GM12873 (cell line): ENCODE results near the gene SLC13A4.

Experiments used
- TF ChIP-seq, protein P1 (sequence below): IDR thresholded peaks from 2 replicates; pipeline ENCODE4 v1.5.1; 2012; ENCODE audit warnings: low read depth, mild to moderate bottlenecking, moderate library complexity, low read length, control low read depth; ENCODE audit not compliant: insufficient read depth; ENCODE audit errors: missing control alignments

SLC13A4 gene

GRCh38 chr7:135723411-135723810, 4.6 kb downstream of the SLC13A4 start:
- TF ChIP-seq, protein P1, sequence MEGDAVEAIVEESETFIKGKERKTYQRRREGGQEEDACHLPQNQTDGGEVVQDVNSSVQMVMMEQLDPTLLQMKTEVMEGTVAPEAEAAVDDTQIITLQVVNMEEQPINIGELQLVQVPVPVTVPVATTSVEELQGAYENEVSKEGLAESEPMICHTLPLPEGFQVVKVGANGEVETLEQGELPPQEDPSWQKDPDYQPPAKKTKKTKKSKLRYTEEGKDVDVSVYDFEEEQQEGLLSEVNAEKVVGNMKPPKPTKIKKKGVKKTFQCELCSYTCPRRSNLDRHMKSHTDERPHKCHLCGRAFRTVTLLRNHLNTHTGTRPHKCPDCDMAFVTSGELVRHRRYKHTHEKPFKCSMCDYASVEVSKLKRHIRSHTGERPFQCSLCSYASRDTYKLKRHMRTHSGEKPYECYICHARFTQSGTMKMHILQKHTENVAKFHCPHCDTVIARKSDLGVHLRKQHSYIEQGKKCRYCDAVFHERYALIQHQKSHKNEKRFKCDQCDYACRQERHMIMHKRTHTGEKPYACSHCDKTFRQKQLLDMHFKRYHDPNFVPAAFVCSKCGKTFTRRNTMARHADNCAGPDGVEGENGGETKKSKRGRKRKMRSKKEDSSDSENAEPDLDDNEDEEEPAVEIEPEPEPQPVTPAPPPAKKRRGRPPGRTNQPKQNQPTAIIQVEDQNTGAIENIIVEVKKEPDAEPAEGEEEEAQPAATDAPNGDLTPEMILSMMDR, result no peak

DNA sequence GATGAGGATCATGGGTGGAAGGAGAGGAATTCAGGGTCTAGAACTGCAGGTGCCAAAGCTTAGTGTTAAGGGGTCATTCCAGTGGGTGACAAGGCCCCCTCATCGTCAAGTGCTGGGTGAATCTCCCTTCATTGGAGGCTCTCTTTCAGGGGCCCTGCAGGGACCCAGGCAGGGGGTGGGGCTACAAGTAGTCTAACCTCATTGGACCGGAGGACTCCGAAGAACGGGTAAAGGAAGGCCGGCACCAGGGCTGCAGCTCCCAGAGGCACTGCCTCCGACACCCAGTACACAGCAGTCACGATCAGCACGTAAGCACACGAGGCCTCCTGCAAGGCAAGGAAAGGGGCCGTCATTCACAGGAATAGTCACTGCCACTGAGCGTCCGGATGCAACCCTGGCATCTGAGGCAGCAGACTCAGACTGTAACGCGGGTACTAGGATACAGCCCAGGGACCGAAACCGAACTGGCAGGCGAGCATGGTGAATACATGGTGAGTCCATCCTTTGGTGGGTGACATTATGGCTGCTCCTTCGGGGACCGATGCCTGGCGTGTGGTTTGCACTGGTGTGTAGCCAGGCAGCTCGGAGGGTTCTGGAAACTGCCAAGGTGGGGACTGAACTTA, 6.7 kb downstream of the SLC13A4 start:
- TF ChIP-seq, protein P1, result no peak

GRCh38 chr7:135719688-135720087, 8.3 kb downstream of the SLC13A4 start:
- TF ChIP-seq, protein P1, result no peak

DNA sequence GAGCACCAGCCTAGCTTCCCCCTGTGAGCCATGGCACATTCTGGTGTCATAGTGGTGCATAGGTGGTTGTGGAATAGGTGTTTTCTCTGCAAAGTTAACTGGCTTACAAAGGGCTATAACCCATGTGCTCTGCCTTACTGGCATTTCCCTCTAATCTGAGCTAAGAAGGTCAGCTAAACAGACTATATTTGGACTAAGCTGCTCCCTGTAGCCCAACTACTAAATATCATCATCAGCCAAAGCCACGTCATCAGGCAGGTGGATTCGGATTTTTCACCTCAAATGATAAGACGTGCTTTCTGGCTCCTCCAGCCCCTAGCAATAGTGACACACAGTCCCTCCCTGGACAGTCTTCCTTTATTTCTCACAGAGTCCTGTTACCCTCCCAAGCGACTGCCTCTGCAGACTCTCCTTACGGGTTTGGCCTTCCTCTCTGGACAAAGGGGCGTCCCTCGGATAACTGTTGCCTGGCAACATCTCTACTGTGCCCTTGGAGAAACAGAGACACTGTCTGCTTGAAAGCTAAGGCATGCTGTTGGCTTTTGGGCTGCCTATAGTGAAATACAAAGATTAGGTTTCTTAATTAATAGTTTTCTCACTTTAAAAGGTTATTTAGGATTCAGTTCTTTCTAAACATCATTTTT, 9.1 kb downstream of the SLC13A4 start:
- TF ChIP-seq, protein P1, result no peak

GRCh38 chr7:135718219-135718618, 9.8 kb downstream of the SLC13A4 start:
- TF ChIP-seq, protein P1, result no peak

- TF ChIP-seq, protein P1, result no peak
Measured at GRCh38 chr7:135717693-135718092, 10.3 kb downstream of the SLC13A4 start.

- TF ChIP-seq, protein P1, result no peak
Measured at GRCh38 chr7:135716677-135717238, 11.2 kb downstream of the SLC13A4 start.
